ENCODE data around the gene SORCS3.

The SORCS3 gene

GRCh38 chr10:104641187-104641936 is at the start of gene SORCS3:
Gene SORCS3 (plus strand): TSS chr10:104641290.
- DNase-seq = peak; percentile 62

GRCh38 chr10:104591441-104591840 is 49.6 kb upstream of the SORCS3 start:
- DNase-seq = no peak

- DNase-seq = no peak
Observed at GRCh38 chr10:104601166-104601565, 39.9 kb upstream of the SORCS3 start.

GRCh38 chr10:104608091-104608828 is 32.8 kb upstream of the SORCS3 start:
- no peak for DNase-seq

GRCh38 chr10:104612571-104613205 is 28.4 kb upstream of the SORCS3 start:
- DNase-seq = no peak

GRCh38 chr10:104613406-104613805 is 27.7 kb upstream of the SORCS3 start:
- DNase-seq = no peak

- DNase-seq = no peak
Observed at GRCh38 chr10:104614245-104614831, 26.8 kb upstream of the SORCS3 start.

- DNase-seq = no peak
Observed at GRCh38 chr10:104615136-104615535, 26.0 kb upstream of the SORCS3 start.

GRCh38 chr10:104617831-104618230 is 23.3 kb upstream of the SORCS3 start:
- no peak for DNase-seq

GRCh38 chr10:104622175-104622574 is 18.9 kb upstream of the SORCS3 start:
- DNase-seq = no peak

- peak; percentile 27 for DNase-seq
Observed at GRCh38 chr10:104622598-104623209, 18.4 kb upstream of the SORCS3 start.

- no peak for DNase-seq
Observed at GRCh38 chr10:104630731-104631130, 10.4 kb upstream of the SORCS3 start.

GRCh38 chr10:104631946-104632345 is 9.1 kb upstream of the SORCS3 start:
- DNase-seq = no peak

- DNase-seq = peak; percentile 76
Observed at GRCh38 chr10:104638861-104639589, 2.1 kb upstream of the SORCS3 start.

GRCh38 chr10:104639590-104640338 is 1.3 kb upstream of the SORCS3 start:
- DNase-seq = peak; percentile 66

- DNase-seq = peak; percentile 79
Observed at GRCh38 chr10:104640339-104641186, 527 bp upstream of the SORCS3 start.

GRCh38 chr10:104641937-104642657 is 1.0 kb downstream of the SORCS3 start:
- DNase-seq = peak; percentile 55

GRCh38 chr10:104642658-104643302 is 1.7 kb downstream of the SORCS3 start:
- peak; percentile 91 for DNase-seq

GRCh38 chr10:104643303-104643663 is 2.2 kb downstream of the SORCS3 start:
- DNase-seq = no peak
